22Rv1 (cell line): ENCODE measurements around the gene ARMC10.

Source experiments
- CTCF ChIP-seq: fragments of 450-650 bp; IDR thresholded peaks from 2 replicates; pipeline ENCODE4 v1.5.1; 2017; ENCODE audit warnings: mild to moderate bottlenecking
- ZFX ChIP-seq: fragments of 450-650 bp; IDR thresholded peaks from 2 replicates; pipeline ENCODE4 v1.6.1; 2017; ENCODE audit warnings: antibody characterized with exemption, borderline replicate concordance

- TF ChIP-seq ZFX (no peak), CTCF (no peak)
Measured at GRCh38 chr7:103116511-103116910, 41.6 kb downstream of the ARMC10 start.
